SK-N-SH treated with all-trans-retinoic acid at 6 μM for 48 hours (cell line): Measurements from ENCODE around the gene PRSS36.
"Not testable (repeated sequence)": the region's sequence is repeated elsewhere in the genome, so short reads cannot be mapped to it uniquely, and the experiment has no call there.

Source experiments
- CSDC2 ChIP-seq: fragments of 250-450 bp; sonication (Bioruptor Pico); IDR thresholded peaks from 2 replicates; pipeline ENCODE4 v1.5.0; 2020; ENCODE audit warnings: mild to moderate bottlenecking, moderate library complexity
- GLIS3 ChIP-seq: fragments of 250-450 bp; sonication (Bioruptor Pico); IDR thresholded peaks from 2 replicates; pipeline ENCODE4 v1.5.0; 2020; ENCODE audit warnings: mild to moderate bottlenecking, moderate library complexity
- ISL1 ChIP-seq: fragments of 250-450 bp; sonication (Bioruptor Pico); IDR thresholded peaks from 2 replicates; pipeline ENCODE4 v2.1.2; 2022; ENCODE audit warnings: mild to moderate bottlenecking, moderate library complexity
- PATZ1 ChIP-seq: fragments of 250-450 bp; sonication (Bioruptor Pico); IDR thresholded peaks from 2 replicates; pipeline ENCODE4 v1.8.0; 2020; ENCODE audit warnings: mild to moderate bottlenecking, moderate library complexity, borderline replicate concordance
- PPARA ChIP-seq: fragments of 250-450 bp; sonication (Bioruptor Pico); IDR thresholded peaks from 2 replicates; pipeline ENCODE4 v1.5.0; 2020; ENCODE audit warnings: mild to moderate bottlenecking, borderline replicate concordance
- RARB ChIP-seq: fragments of 250-450 bp; sonication (Bioruptor Pico); IDR thresholded peaks from 2 replicates; pipeline ENCODE4 v1.8.0; 2021; ENCODE audit warnings: mild to moderate bottlenecking, moderate library complexity
- TCF4 ChIP-seq: fragments of 250-450 bp; sonication (Bioruptor Pico); IDR thresholded peaks from 2 replicates; pipeline ENCODE4 v1.8.0; 2021; ENCODE audit warnings: mild to moderate bottlenecking, moderate library complexity, borderline replicate concordance
- TOX ChIP-seq: fragments of 250-450 bp; sonication (Bioruptor Pico); IDR thresholded peaks from 2 replicates; pipeline ENCODE4 v1.8.0; 2021; ENCODE audit warnings: mild to moderate bottlenecking, moderate library complexity, borderline replicate concordance
- TSHZ2 ChIP-seq: fragments of 250-450 bp; sonication (Bioruptor Pico); IDR thresholded peaks from 2 replicates; pipeline ENCODE4 v1.5.0; 2020; ENCODE audit warnings: mild to moderate bottlenecking, moderate library complexity
- ZFP3 ChIP-seq: fragments of 250-450 bp; sonication (Bioruptor Pico); IDR thresholded peaks from 2 replicates; pipeline ENCODE4 v1.5.0; 2020; ENCODE audit warnings: mild to moderate bottlenecking, moderate library complexity
- ZFP30 ChIP-seq: fragments of 450-650 bp; formaldehyde crosslinking; IDR thresholded peaks from 2 replicates; pipeline ENCODE4 v1.5.0; 2022; ENCODE audit warnings: mild to moderate bottlenecking, moderate library complexity
- ZNF565 ChIP-seq: fragments of 450-650 bp; formaldehyde crosslinking; conservative IDR thresholded peaks from 2 replicates; pipeline ENCODE4 v1.5.0; 2020; ENCODE audit warnings: low read depth, mild to moderate bottlenecking, moderate library complexity
- ZNF70 ChIP-seq: fragments of 450-650 bp; formaldehyde crosslinking; IDR thresholded peaks from 2 replicates; pipeline ENCODE4 v1.5.0; 2020; ENCODE audit warnings: mild to moderate bottlenecking, moderate library complexity

- not testable (repeated sequence) for TF ChIP-seq TSHZ2 (CRISPR knock-in tag); ZNF565; PATZ1 (CRISPR knock-in tag); ZFP30 (CRISPR knock-in tag); ISL1 (CRISPR knock-in tag); TOX (CRISPR knock-in tag); CSDC2; RARB (CRISPR knock-in tag); PPARA (CRISPR knock-in tag); TCF4 (CRISPR knock-in tag); GLIS3 (CRISPR knock-in tag); ZNF70 (CRISPR knock-in tag); ZFP3
Observed at GRCh38 chr16:31100876-31101641, 48.8 kb downstream of the PRSS36 start.
